GM12872 (cell line): ENCODE measurements around the gene PRKD1.

Experiments
- CTCF ChIP-seq: IDR thresholded peaks from 3 replicates; pipeline ENCODE4 v1.5.1; 2011; ENCODE audit warnings: low read depth, mild to moderate bottlenecking, low read length, moderate library complexity; ENCODE audit not compliant: insufficient read depth

Gene PRKD1

DNA sequence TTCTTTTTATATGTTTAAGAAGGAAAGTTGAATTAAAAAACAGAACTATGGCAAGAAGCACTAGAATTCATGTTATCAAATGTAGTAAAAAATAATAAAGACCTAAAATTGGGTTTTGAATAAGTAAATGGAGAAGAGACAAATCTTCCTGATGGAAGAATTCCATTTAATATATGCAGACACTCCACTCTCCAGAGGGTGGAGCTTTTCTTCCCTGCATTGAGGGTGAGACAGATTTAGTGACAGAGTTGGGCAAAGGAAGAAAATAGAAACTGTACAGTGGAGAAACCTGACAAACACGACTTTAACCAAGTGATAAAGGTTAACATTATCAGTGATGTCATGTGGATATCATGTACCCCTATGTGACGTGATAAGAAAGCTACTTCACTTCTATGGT, 217.6 kb downstream of the PRKD1 start:
- no peak for TF ChIP-seq CTCF

GRCh38 chr14:29709490-29709889, 218.2 kb downstream of the PRKD1 start:
- no peak for TF ChIP-seq CTCF

DNA sequence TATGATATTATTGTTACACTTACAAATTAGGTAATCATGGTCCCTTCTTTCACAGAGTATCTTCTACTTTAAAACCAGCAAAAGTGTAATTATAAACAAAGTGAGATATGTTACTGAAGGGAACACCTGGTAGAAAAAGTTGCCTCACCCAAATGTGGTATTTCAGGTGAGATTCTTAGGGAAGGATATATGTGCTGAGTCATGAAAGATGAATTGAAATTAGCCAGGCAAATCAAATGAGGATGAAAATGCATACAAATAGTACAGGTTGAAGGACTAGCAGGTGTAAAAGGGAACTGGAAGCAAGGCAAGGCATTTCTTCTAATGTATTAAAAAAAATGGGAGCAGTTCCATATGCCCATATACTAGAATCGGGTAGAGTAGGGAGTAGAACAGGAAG, 220.9 kb downstream of the PRKD1 start:
- no peak for TF ChIP-seq CTCF

DNA sequence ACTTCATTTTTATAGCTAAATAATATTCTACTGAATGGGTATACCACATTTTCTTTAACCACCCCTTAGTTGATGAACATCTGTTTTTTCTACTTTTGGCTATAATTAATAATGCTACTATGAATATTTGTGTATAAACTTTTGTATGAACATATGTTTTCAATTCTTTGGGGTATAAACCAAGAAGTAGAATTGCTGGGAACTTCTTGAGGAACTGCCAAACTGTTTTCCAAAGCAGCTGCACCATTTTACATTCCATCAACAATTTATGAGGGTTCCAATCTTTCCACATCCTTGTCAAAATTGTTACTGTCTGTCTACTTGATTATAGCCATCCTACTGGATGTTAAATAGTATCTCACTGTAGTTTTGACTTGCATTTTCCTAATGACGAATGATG, 221.8 kb downstream of the PRKD1 start:
- TF ChIP-seq CTCF: no peak

GRCh38 chr14:29687866-29688265, 239.8 kb downstream of the PRKD1 start:
- TF ChIP-seq CTCF: no peak

- no peak for TF ChIP-seq CTCF
Measured at GRCh38 chr14:29687071-29687765, 240.4 kb downstream of the PRKD1 start.

DNA sequence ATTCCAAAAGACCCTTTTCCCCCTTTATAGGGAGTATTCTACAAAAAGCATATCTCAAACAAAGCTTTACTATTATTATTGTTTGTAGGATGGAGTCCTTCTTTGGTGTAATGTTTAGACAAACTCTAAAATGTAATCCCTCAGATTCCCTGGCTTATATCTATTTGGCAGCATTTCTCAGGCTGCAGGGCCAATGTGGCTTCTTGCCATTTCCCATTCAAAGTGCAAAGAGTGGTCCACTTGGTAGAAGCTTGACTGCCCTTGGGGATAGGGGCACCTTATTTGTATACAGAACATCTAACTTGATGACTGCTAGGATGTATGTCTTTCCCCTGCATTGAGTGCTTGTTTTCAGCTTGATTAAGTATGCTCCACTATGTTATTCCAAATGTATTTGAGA, 242.7 kb downstream of the PRKD1 start:
- TF ChIP-seq CTCF: no peak

DNA sequence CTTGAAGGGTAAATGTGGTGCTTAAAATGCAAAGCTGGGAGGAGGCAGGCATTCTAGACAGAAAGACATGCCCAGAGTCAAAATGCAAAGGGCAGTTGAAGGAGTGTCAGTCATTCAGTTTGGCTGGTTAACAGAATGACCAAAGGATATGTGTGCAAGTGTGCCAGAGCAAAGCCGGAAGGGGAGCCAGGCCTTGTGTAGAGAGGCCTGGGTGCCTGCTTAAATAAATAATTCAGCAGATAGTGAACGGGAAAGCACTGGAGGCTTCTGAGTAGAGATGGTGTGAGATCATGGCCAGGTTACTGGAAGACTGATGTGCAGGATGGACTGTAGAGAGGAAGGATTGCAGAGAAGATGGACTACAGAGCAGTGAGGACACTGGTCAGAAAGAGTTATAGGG, 244.9 kb downstream of the PRKD1 start:
- no peak for TF ChIP-seq CTCF
